GM12864 (cell line): ENCODE data around the gene ARHGEF7.

Source experiments
- DNase-seq: peaks from one replicate; pipeline ENCODE4 v3.0.0-alpha.2; 2011; ENCODE audit warnings: low read depth
- H3K4me3 ChIP-seq: 2 replicates; pipeline ENCODE4 v1.5.1; 2011; ENCODE audit warnings: mild to moderate bottlenecking, low read depth, low read length, control low read depth
- TF ChIP-seq, protein P1 (sequence below): IDR thresholded peaks from 2 replicates; pipeline ENCODE4 v1.5.1; 2011; ENCODE audit warnings: low read depth, mild to moderate bottlenecking, moderate library complexity, low read length, control low read depth, inconsistent platforms; ENCODE audit errors: missing control alignments

The ARHGEF7 gene

DNA sequence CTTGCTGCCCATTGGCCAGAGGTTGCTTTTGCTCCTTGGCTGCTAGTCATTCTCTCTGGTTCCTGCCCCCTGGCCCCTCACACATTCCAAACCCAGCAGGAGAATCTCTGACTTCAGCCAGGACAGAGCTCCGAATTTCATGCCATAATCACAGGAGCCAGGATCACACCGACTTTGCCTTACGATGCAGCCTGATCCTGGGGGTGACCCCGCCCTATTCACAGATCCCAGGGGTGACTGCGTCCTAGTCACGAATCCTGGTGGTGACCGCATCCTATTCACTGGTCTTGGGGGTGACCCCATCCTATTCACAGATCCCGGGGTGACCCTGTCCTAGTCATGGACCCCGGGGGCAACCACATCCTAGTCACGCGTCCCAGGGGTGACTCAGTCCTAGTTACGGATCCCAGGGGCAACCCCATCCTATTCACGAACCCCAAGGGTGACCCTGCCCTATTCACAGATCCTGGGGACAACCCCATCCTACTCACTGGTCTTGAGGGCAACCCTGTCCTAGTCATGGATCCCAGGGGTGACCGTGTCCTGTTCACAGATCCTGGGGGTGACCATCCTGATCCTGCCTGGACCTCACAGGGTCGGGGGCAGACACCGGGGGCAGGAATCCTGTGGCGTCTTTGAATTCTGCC, 198.0 kb downstream of the ARHGEF7 start:
- TF ChIP-seq, protein P1, sequence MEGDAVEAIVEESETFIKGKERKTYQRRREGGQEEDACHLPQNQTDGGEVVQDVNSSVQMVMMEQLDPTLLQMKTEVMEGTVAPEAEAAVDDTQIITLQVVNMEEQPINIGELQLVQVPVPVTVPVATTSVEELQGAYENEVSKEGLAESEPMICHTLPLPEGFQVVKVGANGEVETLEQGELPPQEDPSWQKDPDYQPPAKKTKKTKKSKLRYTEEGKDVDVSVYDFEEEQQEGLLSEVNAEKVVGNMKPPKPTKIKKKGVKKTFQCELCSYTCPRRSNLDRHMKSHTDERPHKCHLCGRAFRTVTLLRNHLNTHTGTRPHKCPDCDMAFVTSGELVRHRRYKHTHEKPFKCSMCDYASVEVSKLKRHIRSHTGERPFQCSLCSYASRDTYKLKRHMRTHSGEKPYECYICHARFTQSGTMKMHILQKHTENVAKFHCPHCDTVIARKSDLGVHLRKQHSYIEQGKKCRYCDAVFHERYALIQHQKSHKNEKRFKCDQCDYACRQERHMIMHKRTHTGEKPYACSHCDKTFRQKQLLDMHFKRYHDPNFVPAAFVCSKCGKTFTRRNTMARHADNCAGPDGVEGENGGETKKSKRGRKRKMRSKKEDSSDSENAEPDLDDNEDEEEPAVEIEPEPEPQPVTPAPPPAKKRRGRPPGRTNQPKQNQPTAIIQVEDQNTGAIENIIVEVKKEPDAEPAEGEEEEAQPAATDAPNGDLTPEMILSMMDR: no peak
- no peak for DNase-seq
- no peak overlapping the region for H3K4me3 ChIP-seq

DNA sequence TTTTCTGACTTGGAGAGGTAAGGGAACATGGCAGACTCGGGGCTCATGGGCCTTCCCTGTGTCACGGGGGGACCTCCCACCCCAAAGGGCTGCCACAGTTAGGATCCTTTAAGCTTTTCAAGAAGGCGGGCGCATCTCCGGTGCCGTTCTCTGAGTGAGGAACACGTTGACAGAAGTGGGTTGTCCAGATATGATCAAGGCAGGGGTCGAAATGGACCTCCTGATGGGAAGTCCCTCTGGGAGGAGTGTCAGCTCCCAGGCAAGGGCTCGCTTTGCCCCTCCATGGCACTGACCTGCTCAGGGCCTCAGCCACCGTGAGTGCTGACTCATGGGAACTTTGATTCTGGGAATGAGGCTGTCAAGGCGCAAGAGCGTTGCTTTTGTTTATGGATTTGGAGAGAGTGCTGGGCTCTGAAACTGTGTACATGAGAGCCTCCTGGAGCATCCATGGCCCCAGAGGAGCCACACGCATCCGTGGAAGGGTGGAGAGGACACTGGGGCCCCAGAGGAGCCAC, 198.9 kb downstream of the ARHGEF7 start:
- TF ChIP-seq, protein P1: no peak
- no peak overlapping the region for H3K4me3 ChIP-seq
- no peak for DNase-seq

DNA sequence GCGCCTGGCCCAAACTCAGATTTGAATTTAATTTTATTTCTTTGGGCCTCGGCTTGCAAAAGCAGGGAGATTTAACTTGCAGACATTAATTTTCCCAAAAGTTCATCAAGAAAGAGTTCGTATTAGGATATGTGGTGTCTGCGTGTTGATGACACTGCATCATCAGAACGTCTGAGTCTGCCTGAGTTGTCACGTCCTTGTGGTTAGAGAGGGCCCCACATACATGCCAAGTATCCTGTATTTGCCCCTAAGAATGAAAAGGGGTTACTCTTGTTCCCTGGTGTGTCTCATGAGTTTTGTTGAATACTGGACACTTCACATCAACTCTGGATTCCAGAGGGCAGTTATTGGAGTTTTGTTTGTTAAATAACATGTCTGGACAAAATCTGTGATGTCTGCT, 199.7 kb downstream of the ARHGEF7 start:
- H3K4me3 ChIP-seq: no peak overlapping the region
- DNase-seq: no peak
- TF ChIP-seq, protein P1: no peak

DNA sequence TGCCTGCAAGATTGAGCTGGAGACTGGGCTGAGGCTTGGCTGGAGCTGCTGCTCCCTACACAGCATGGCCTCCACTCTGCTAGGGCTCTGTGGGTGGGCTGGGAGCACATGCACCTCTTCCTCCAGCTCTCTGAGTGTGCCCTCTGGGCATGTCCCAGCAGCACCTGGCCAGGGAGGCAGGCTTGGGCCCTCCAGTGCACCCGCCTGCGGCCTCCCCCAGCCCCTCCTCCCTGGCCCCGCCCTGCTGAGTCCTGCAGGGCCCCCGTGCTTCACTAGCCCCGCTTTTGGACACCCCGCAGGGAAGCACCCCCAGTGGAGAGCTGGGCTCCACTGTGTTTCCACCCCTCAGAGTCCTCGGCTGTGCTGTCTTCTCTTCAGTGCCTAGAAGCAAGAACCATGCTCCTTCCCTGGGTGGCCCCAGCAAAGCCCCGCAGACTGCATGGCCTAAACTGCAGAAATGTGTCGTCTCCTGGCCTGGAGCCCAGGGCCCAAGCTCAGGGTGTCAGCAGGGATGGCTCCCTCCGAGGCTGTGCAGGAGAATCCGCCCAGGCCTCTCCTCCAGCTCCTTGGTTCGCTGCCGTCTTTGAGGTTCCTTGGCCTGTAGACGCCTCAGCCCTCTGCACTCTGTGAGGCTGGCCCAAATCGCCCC, 200.4 kb downstream of the ARHGEF7 start:
- TF ChIP-seq, protein P1: no peak
- no peak for DNase-seq
- no peak overlapping the region for H3K4me3 ChIP-seq

- TF ChIP-seq, protein P1: no peak
- DNase-seq: no peak
Measured at GRCh38 chr13:111316161-111316730, 201.1 kb downstream of the ARHGEF7 start.

DNA sequence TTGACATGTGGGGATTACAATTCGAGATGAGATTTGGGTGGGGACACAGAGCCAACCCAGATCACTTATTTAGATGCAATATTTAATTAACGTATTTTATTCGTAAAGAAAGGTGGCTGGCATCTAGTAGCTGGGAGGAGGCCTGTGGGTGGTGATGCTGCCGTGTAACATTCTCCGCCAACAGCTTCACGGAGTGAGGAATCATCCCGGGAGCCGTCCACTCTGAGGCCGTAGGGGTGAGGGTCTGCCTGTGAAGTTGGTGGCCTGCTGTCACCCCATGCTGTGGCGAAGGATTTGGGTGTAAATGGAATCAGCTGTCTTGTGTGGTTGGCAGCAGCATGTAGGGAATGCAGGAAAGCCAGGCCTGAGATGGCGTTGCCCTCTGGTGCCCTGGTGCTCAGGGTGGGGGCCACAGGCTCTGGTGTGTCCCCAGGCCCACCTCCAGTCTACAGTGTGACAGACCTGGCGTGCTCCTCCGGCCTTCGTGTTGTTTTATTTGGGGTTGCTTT, 202.0 kb downstream of the ARHGEF7 start:
- DNase-seq: no peak
- no peak overlapping the region for H3K4me3 ChIP-seq
- TF ChIP-seq, protein P1: no peak

More at GRCh38 chr13:111316161-111316730, 201.1 kb downstream of the ARHGEF7 start:
- no peak overlapping the region for H3K4me3 ChIP-seq
